HG02870 (cell line): ENCODE data around the gene CLCN7.

Source experiments
- ATAC-seq: cut with Tn5 transposase; IDR thresholded peaks from one replicate; pipeline ENCODE4 v1.9.1; 2021; ENCODE audit warnings: mild to moderate bottlenecking, moderate library complexity; ENCODE audit not compliant: unreplicated experiment

Gene CLCN7

GRCh38 chr16:1408171-1408837 is 66.5 kb downstream of the CLCN7 start:
- peak; percentile 79 for ATAC-seq

- no peak for ATAC-seq
Observed at GRCh38 chr16:1407753-1408152, 67.1 kb downstream of the CLCN7 start.

GRCh38 chr16:1403733-1404132 is 71.1 kb downstream of the CLCN7 start:
- ATAC-seq: no peak

- ATAC-seq: no peak
Observed at GRCh38 chr16:1403036-1403435, 71.8 kb downstream of the CLCN7 start.

GRCh38 chr16:1401758-1402154 is 73.1 kb downstream of the CLCN7 start:
- ATAC-seq: no peak

- no peak for ATAC-seq
Observed at GRCh38 chr16:1401061-1401757, 73.6 kb downstream of the CLCN7 start.

GRCh38 chr16:1398826-1399581 is 75.8 kb downstream of the CLCN7 start:
- no peak for ATAC-seq

GRCh38 chr16:1398351-1398750 is 76.5 kb downstream of the CLCN7 start:
- ATAC-seq: no peak

- ATAC-seq: no peak
Observed at GRCh38 chr16:1397779-1398178, 77.0 kb downstream of the CLCN7 start.

- no peak for ATAC-seq
Observed at GRCh38 chr16:1395444-1396031, 79.3 kb downstream of the CLCN7 start.
